Fibroblast of skin of scalp (primary cell): Measurements from ENCODE around the gene SYCP1. TPM values are rescaled to one million over a fixed set of nuclear protein-coding genes. Genes with fewer than 3 reads are reported as not detected.
"Not testable (repeated sequence)": the region's sequence is repeated elsewhere in the genome, so short reads cannot be mapped to it uniquely, and the experiment has no call there.

Experiments
- DNase-seq: peaks from one replicate; pipeline ENCODE4 v3.0.0-alpha.2; 2013
- polyA plus RNA-seq, 2 experiments: library from polyadenylated mRNA; unstranded; fragments of 120-200 nt; gene quantifications; one replicate each; pipeline ENCODE4 v1.2.1, GENCODE V29; 2013; ENCODE audit not compliant: insufficient read length in 2 of 2

The SYCP1 gene
- polyA plus RNA-seq (2013, experiment 1 of 2; ENCODE audit: insufficient read length), result not detected
- polyA plus RNA-seq (2013, experiment 2 of 2; ENCODE audit: insufficient read length), result not detected

GRCh38 chr1:114854693-114855320, at the start of gene SYCP1:
Gene SYCP1 (plus strand): TSS chr1:114854863. CDS start chr1:114855465, 602 bp downstream.
- no peak for DNase-seq

- no peak for DNase-seq
These were observed 34.8 kb upstream of the SYCP1 start for GRCh38 chr1:114819869-114820268.

- DNase-seq, result no peak
These were observed 34.3 kb upstream of the SYCP1 start for GRCh38 chr1:114820392-114820791.

GRCh38 chr1:114821978-114822377, 32.7 kb upstream of the SYCP1 start:
- DNase-seq, result no peak

GRCh38 chr1:114828251-114828650, 26.4 kb upstream of the SYCP1 start:
- DNase-seq, result no peak

DNA sequence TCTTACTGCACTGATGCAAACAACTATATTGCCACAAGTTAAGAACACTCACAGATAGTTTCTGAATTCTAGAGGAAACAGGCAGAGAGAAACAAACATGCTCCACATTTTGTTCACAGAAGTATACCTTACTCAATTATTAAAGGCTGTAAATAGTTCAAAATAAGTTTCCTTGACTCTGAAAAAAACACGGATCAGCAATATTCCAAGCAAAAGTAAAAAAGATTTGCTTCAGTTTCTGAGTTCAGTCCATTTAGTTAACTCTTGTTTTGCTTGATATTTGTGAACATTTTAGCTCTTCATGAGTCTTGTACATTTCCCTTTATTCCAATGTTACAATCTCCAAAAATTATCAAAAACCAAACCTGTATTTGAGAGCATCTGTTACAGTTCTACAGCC, 24.6 kb upstream of the SYCP1 start:
- not testable (repeated sequence) for DNase-seq

- no peak for DNase-seq
These were observed 23.2 kb upstream of the SYCP1 start for GRCh38 chr1:114831276-114831994.

- no peak for DNase-seq
These were observed 22.6 kb upstream of the SYCP1 start for GRCh38 chr1:114832057-114832456.

- DNase-seq, result peak; percentile 5
These were observed 21.2 kb upstream of the SYCP1 start for GRCh38 chr1:114833421-114833820.

- no peak for DNase-seq
These were observed 10.4 kb upstream of the SYCP1 start for GRCh38 chr1:114844270-114844669.

DNA sequence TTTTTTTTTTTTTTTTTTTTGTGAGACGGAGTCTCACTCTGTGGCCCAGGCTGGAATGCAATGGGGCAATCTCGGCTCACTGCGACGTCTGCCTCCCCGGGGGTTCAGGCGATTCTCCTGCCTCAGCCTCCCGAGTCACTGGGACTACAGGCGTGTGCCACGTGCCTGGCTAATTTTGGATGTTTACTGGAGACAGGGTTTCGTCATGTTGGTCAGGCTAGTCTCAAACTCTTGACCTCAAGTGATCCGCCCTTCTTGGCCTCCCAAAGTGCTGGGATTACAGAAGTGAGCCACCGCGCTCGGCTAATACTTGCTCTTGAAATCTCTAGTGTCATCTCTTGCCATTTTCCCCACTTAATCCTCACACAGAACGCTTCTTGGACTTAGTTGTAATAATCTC, 1.1 kb upstream of the SYCP1 start:
- DNase-seq, result no peak

DNA sequence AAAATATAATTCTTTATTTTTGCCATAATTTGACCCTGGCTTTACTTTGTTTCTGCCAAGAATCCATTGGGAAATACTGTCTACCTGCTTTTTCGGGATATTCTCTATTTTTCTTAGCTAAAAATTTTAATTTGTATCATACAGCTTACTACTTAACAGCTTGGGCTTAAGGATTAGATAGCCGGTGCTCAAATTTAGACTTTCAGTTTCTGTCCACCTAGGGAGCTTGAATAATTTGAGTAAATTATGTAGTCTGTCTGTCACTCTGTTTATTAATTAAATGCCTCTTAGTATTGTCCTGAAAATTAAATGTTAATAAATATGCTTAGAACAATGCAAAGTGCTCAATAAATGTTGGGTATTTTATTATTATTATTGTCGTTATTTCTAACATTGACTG, 6.7 kb downstream of the SYCP1 start:
- DNase-seq, result no peak

DNA sequence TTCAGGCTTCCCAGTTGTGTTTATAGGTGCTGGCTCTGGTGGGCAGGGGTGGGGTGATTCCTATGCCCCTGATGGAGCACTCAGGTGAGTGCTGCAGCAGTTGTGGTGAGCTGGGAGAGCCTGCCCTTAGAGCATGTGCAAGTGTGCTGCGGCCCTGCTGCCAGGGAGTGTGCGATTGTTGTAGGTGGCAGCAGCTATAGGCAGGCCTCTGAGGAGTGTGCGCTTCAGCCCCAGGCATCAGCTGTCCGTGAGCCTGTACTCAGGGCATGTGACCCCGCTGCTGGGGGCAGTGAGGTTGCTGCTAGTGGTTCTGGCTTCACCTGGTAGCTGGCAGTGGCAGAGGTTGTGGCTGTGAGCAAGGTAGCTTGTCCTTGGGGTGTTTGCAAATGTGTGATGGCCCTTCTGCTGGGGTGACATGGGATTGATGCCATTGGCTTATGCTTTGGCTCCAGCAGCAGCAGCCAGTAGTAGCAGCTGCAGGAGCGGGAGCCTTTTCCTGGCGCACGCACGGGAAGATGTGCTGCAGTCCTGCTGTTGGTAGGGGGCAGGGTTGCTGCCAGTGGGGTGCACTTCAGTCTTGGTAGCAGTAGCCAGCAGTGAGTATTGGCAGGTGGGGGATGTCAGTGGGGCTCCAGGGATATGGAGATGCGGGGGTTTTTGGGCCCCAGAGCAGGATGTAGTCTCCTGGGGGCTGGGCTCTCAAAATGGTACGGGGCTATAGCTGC, 37.7 kb downstream of the SYCP1 start:
- no peak for DNase-seq

- DNase-seq, result no peak
These were observed 42.1 kb downstream of the SYCP1 start for GRCh38 chr1:114896795-114897194.

DNA sequence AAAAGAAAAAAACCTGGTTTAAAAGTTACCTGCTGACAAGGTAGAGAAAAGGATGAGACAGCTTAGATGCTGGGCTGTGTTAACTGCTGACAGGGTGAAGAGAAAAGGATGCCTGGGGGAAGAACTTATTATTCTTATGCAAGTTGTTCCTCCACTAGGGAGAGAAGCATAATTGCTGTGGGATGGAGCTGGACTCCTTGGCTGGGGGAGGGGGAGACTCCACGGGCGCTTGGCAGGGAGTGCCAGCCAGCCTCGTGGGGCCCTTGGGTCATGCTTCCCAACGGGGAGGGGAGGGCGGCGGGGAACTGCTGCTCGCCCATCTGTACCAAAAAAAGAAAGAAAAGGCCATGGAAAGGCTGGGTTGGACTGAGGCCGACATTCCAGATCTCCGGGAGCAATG, 47.2 kb downstream of the SYCP1 start:
- no peak for DNase-seq

DNA sequence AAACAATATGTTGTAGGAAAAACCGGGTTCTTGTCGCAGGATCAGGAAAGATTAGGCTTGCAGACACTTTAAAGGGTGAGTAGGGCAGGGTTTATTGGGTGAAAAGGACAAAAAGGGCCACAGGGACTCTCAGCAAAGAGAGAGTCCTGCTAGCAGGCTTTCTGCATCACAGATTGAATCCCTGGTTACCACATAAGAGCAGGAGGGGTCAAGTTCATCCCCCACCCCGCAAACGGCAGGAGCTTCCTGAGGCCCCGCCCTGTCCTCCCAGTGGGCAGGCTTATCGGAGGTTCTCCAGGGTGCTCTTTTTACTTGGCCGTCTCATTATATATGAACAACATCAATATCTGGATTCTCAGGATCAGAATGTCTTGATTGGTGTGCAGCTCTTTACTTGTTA, 47.7 kb downstream of the SYCP1 start:
- DNase-seq, result no peak

GRCh38 chr1:114903480-114903879, 48.8 kb downstream of the SYCP1 start:
- DNase-seq, result no peak

- not testable (repeated sequence) for DNase-seq
These were observed 61.1 kb downstream of the SYCP1 start for GRCh38 chr1:114915720-114916119.

GRCh38 chr1:114926607-114927006, 71.9 kb downstream of the SYCP1 start:
- no peak for DNase-seq

DNA sequence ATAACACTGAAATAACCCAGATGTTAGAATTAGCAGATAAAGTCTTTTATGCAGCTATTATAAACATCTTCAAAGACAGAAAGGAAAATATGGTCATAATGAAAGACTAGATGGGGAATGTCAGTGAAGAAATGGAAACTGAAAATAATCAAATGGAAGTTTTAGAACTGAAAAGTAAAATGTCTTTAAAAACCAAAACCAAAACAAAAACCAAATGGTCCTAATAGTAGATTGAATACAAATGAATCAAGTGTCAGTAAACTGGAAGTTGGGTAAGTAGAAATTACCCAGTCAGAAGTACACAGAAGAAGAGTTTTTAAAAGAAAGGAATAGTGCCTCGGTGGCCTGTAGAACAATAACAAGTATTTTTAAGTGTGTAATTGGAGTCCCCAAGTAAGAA, 72.7 kb downstream of the SYCP1 start:
- DNase-seq, result no peak

DNA sequence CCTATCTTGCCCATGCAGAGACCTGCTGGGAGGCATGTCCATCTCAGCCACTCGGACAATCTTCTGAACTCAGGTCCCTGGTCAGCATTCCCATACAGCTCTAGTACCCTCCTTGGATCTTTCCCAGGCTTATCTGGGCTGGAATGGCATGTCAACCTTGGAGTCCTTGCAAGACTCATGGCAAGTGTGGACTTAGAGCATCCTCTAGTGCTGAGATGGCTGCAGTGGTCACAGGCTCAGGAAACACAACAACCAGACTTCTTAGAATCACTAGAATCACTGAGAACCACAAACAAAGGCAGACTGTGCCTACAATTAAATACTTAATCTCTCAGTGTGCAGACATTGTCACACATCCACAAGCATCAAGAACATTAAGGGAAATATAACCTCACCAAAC, 101.9 kb downstream of the SYCP1 start:
- peak; percentile 1 for DNase-seq

DNA sequence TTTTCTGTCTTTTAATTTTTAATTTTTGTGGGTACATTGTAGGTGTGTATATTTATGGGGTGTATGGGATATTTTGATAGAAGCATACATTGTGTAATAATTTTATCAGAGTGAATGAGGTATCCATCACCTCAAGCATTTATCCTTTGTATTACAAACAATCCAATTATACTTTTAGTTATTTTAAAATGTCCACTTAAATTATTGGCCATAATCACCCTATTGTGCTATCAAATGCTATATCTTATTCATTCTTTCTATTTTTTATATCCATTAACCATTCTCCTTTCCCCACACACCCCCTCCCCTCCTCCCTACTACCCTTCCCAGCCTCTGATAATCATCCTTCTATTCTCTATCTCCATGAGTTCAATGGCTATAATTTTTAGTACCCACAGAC, 104.8 kb downstream of the SYCP1 start:
- no peak for DNase-seq

GRCh38 chr1:114976891-114977290, 122.2 kb downstream of the SYCP1 start:
- DNase-seq, result no peak
